GM20431 (cell line): ENCODE results near the gene TMEM97.
"Not testable (repeated sequence)": the region's sequence is repeated elsewhere in the genome, so short reads cannot be mapped to it uniquely, and the experiment has no call there.

ENCODE experiments used
- in situ Hi-C: fragments of 300-500 bp; cut with MseI, MboI; formaldehyde crosslinking; loops from one replicate; pipeline ENCODE4 v1.15.0; 2020; ENCODE audit warnings: low sequenced_read_pairs; ENCODE audit not compliant: unreplicated experiment

TMEM97 gene

DNA sequence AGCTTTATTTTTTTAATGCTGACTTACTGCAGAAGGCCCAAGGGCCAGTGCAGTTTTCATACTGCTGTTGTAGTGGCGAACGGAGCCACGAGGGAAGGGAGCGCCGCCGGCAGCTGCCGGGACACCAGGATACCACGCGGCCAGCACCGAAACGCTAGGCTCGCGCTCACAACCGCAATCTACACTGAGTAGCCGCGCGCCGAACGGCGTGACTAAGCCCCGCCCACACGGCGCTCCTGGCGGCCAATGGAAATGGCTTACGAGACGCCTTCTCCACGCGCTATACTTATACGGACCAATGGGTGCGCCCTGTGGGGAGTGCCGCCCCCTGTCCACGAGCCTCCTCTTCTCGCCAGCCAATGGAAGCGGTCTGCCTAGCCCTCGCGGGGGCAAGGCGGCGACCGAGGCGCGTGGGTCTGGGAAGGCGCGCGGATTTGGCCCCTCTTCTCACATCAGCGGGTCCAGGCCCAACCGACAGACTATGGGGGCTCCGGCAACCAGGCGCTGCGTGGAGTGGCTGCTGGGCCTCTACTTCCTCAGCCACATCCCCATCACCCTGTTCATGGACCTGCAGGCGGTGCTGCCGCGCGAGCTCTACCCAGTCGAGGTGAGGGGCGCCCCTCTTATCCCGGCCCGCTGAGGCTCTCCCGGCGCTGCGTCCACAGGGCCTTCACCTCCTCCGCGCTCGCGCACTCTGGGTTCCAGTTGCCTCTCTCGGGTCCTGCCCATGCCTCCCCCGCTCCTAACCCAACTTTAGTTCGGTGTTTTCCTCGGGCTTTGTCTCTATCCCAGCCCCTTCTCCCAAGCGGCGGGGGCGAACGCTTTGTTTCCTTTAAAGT, at the start of gene TMEM97:
Gene TMEM97, plus strand, starts transcription at position 442 of the 839 bp plus-strand sequence. Its CDS starts 40 bp downstream, at position 482.
- in situ Hi-C loops: no loop called here

GRCh38 chr17:28270055-28270454, 48.9 kb upstream of the TMEM97 start:
- in situ Hi-C loops: no loop called here

GRCh38 chr17:28270926-28271325, 48.1 kb upstream of the TMEM97 start:
- in situ Hi-C loops: no loop called here

DNA sequence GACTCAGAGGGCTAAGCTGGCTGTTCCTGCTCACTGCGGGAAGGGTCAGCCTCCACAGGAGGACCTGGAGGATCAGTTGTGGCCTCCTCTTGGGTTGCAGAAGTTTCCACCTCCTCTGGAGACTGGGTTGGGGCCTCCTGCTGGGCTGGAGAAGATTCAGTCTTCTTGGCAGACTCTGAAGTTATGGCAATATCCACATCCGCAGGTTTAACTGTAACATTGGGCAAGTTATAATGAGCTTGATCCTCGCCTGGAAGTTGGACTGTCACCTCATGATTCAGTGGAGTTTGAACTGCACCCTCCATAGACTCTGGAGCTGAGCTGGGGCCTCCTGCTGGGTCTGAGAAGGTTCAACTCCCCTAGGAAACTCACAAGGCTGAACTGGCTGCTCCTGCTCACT, 47.6 kb upstream of the TMEM97 start:
- in situ Hi-C loops: no loop called here

GRCh38 chr17:28272166-28272565, 46.8 kb upstream of the TMEM97 start:
- in situ Hi-C loops: no loop called here

DNA sequence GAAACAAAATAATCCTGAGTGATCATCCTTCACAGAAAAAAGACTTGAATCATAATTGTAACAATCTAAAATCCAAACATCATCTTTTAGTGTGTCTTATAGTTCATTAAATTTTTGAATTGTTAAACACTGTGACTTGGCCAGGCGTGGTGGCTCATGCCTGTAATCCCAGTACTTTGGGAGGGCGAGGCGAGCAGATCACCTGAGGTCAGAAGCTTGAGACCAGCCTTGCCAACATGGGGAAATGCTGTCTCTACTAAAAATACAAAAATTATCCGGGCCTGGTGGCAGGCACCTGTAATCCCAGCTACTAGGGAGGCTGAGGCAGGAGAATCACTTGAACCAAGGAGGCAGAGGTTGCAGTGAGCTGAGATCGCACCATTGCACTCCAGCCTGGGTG, 45.7 kb upstream of the TMEM97 start:
- in situ Hi-C loops: not testable (repeated sequence)

DNA sequence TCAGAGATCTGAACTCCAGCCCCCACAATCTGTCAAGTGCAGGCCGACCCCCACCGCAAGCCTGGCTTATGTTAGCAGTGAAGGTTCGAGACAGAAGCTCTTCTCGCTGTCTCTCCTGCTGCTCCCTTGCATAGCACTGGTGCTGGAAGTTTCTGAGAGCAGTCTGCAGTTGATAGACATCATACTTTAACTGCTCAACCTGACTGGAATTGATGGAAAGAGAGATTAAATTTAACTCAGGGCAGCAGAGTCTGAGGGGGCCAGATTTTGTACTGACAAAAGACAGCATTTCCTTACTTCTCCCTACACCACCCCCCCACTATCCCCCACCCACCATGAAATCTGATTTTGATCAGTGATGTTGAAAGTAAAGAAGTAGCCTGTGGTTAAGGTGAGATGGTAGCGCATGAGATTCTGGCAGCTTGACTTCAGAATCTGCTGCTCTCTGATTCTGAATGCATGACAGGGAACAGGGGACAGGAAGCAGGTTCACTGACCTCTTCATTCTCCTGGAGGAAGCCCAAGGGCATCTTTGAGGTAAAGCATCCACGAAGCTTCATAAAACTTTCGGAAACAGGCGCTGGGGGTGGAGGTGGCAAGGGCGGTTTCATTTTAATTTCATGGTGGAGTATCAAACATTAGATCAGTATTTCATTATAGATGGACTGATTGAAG, 44.3 kb upstream of the TMEM97 start:
- in situ Hi-C loops: no loop called here

DNA sequence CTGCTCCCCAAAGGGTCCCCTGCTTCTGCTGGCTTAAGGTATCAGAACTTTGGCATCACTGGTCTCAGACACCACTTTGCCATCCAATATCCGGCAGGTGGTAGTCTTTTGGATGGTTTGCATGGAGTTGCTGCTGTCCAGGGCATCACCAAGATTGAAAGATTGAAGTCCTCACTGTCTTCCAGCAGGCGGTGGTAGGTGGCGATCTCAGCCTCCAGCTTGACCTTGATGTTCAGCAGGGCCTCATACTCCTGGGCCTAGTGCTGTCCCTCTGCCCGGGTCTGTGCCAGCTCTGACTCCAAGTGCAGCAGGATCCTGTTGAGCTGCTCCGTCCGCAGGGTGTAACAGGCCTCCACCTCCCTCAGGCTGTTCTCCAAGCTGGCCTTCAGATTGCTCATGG, 43.0 kb upstream of the TMEM97 start:
- in situ Hi-C loops: no loop called here

GRCh38 chr17:28279411-28279810, 39.6 kb upstream of the TMEM97 start:
- in situ Hi-C loops: no loop called here

- in situ Hi-C loops: no loop called here
Observed at GRCh38 chr17:28280826-28281225, 38.2 kb upstream of the TMEM97 start.

DNA sequence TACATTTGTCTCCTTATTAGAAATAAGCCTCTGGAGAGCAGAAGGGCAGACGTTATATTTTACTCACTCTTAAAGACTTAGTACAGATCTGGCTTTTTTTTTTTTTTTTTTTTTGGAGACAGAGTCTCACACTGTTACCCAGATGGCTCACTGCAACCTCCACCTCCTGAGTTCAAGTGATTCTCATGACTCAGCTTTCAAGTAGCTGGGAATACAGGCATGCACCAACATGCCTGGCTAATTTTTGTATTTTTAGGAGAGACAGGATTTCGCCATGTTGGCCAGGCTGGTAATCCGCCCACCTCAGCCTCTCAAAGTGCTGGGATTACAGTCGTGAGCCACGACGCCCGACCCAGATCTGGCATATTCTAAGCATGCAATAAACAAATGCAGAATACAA, 36.4 kb upstream of the TMEM97 start:
- in situ Hi-C loops: no loop called here

- in situ Hi-C loops: no loop called here
Observed at GRCh38 chr17:28285965-28286364, 33.0 kb upstream of the TMEM97 start.

GRCh38 chr17:28290703-28291102, 28.3 kb upstream of the TMEM97 start:
- in situ Hi-C loops: no loop called here

DNA sequence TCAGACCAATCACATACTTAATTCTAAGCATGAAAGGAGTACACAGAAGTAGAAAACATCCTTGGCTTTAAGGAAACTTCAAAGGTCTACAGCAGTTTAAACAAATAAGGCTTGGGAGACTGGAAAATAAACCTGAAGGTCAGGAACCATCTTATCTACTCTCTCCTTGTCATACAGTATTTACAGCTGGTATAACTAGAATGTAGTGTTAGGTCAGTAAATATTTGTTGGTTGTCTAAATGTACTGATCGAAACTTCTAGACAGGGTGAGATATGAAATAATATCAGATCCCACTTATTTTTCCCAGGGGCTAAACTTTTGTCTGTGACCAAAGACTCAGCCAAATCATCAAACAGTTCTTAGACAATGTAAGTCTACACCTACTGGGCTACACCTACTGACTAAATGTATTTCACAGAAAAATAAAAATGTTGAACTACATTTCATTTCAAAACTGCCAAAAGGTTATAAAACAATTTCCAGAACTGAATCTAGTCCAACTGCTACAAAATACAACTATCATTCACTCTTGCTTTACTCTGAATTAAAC, 27.1 kb upstream of the TMEM97 start:
- in situ Hi-C loops: no loop called here

- in situ Hi-C loops: not testable (repeated sequence)
Observed at GRCh38 chr17:28292878-28293277, 26.1 kb upstream of the TMEM97 start.

DNA sequence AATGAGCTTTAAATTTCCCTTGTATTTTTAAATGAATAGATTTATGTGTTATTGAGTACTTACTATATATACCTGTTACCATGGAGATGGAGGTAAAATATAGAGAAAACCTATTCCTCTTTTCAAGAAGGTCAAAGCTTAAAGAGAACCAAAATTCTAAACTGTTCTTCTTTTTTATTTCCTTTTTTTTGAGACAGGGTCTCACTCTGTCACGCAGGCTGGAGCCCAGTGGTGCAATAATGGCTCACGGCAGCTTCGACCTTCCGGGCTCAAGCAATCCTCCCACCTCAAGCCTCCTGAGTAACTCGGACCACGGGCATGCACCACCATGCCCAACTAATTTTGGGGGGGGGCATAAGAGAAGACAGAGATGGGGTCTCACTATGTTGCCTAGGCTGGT, 25.0 kb upstream of the TMEM97 start:
- in situ Hi-C loops: no loop called here

DNA sequence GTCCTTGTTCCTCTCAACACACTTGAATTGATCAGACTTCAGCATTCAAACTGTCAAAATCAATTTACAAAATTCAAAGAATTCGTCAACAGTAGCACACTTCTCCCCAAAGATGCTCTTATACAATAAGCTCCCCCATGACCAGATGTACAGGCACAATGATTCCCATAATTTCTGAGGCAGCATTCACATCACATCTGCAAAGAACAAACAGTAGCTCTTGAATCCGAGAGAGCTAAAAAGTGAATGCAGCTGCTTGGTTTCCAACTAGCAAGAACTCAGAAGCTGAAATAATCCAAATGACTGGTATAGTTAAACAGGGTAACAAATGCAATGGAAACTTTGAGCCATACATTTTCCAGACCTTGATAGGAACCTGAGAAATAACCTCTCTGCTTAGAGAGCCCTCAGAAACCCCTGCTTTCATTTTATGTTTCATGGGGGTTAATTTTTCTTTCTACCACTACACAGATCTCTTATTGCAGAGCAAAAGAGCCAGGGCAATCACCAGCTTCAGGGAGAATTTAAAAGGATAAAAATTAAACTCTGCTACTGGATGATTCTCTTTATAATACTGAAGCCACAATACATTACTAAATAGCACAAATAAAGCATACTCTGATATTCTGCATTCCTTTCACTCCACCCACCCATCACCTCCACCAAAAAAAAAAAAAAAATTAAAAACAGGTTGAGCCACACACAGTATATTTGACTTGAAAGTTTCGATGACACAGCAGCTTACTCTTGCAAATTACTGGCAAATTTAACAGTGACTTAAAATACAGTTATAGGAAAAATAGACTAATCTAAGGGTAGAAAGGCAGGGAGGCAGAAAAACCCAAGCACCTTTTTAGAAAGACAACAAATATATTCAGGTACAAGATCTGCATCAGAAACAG, 23.1 kb upstream of the TMEM97 start:
- in situ Hi-C loops: no loop called here

DNA sequence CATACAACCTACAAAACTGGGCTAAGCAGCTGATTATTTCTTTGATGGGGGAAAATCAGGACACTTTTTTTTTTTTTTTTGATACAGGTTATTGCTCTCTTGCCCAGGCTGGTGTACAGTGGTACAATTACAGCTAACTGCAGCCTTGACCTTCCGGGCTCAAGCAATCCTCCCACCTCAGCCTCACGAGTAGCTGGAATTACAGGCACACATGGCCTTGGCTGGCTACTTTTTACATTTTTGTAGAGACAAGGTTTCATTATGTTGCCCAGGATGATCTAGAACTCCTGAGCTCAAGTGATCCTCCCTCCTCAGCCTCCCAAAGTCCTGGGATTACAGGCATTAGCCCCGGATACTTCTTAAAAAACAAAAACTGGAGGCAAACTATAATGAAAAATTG, 20.6 kb upstream of the TMEM97 start:
- in situ Hi-C loops: no loop called here

- in situ Hi-C loops: no loop called here
Observed at GRCh38 chr17:28306954-28307401, 12.0 kb upstream of the TMEM97 start.

- in situ Hi-C loops: no loop called here
Observed at GRCh38 chr17:28313841-28314240, 5.2 kb upstream of the TMEM97 start.
